ENCODE results near the gene SLC8A2.

Gene SLC8A2

GRCh38 chr19:47459477-47459876 is 12.2 kb downstream of the SLC8A2 start:
- no peak for DNase-seq (ENCODE audit: low spot score)

GRCh38 chr19:47458672-47459071 is 13.0 kb downstream of the SLC8A2 start:
- DNase-seq (ENCODE audit: low spot score): no peak

GRCh38 chr19:47456721-47457474 is 14.8 kb downstream of the SLC8A2 start:
- DNase-seq (ENCODE audit: low spot score): no peak

- DNase-seq (ENCODE audit: low spot score): no peak
These were observed 21.2 kb downstream of the SLC8A2 start for GRCh38 chr19:47450478-47450877.

DNA sequence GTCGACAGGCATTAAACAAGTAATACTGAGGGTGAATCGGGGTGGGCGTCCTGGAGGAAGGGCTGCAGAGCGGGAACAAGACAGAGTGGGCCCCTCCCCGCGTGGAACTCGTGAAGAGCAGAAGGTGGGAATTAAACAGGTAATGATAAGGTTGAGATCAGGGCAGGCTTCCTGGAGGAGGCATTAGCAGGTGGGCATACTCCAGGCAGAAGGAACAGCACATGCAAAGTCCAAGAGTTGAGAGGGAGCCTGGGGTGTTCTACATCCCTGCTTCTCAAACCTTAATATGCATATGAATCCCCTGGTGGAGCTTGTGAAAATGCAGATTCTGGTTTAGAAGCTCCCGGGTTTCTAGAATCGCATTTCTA is 23.3 kb downstream of the SLC8A2 start:
- no peak for DNase-seq (ENCODE audit: low spot score)

DNA sequence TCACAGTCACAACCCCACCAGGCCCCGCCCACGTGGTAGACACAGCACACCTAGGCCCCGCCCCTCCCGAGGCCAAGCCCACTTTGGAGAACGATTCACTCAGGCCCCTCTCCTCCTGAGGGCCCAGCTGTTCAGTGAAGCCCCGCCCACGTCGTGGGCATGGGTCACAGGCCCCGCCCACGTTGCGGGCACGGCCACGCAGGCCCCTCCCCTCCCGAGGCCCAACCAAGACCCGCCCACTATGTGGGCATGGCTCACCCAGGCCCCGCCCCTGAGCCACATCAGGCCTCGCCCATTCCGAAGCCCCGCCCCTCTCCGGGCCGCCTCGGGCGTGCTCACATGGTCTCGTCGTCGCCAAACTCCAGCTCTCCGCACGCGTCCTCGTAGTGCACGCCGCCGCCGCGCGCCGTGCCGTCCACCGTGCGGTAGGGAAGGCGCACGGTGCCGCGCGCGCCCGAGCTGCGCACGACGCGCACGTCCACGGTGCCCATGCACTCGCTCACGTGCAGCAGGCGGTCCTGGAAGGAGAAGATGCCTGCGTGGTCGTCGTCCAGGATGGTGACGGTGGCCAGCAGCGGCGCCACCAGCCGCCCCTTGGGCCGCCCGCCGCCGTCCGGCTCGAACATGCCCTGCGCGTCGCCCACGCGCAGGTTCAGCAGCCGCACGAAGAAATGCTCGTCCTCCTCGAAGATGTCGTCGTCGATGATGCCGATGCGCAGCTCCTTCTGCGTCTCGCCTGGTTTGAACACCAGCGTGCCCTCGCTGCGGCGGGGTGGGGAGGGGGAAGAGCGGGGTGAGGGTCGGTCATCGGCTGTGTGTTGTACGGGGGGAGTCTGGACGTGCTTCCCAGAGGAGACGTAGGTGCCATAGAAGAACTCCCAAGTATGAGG is 24.0 kb downstream of the SLC8A2 start:
- peak; percentile 88 for DNase-seq (ENCODE audit: low spot score)

- peak; percentile 83 for DNase-seq (ENCODE audit: low spot score)
These were observed 24.9 kb downstream of the SLC8A2 start for GRCh38 chr19:47446534-47447469.

GRCh38 chr19:47445937-47446402 is 25.7 kb downstream of the SLC8A2 start:
- DNase-seq (ENCODE audit: low spot score): peak; percentile 62

- DNase-seq (ENCODE audit: low spot score): no peak
These were observed 26.2 kb downstream of the SLC8A2 start for GRCh38 chr19:47445527-47445926.

DNA sequence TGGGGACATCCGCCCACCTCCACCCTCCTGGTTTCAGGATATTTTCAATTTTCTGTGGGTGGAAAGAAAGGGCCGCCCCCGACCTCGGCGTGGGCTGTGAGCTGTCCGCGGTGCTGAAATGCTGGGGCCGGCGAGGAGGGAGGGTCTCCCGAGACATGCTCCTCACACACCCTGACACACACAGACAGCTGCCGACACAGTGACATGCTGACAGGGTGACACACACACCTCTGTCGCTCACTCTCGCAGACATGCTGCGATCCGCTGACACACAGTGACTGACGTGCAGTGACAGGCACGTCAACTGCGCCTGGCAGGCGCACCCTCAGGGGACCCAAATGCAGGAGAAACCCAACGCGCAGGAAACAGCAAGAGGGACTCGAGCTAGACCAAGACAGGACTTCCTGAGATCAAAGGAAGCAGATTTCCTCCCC is 27.3 kb downstream of the SLC8A2 start:
- DNase-seq (ENCODE audit: low spot score): peak; percentile 69

DNA sequence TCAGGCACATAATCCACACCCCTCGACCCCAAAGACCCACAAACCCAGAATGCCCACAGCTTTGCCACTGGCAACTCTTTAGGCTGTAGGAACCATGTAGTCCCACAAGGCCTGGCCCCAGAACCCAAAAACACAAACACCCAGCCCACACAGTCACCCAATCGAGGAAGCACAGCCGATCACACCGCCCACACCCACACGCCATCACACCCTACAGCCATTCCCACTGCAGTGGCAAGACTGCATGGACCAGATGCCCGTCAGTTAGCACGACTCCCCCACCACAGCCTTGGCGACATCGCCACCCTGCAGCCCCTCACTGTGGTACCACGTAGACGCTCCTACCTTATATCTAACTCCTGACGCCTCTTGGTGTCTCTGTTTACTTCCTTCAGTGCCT is 28.4 kb downstream of the SLC8A2 start:
- DNase-seq (ENCODE audit: low spot score): no peak

- DNase-seq (ENCODE audit: low spot score): no peak
These were observed 32.9 kb downstream of the SLC8A2 start for GRCh38 chr19:47438793-47439220.

GRCh38 chr19:47437500-47437899 is 34.2 kb downstream of the SLC8A2 start:
- DNase-seq (ENCODE audit: low spot score): no peak

DNA sequence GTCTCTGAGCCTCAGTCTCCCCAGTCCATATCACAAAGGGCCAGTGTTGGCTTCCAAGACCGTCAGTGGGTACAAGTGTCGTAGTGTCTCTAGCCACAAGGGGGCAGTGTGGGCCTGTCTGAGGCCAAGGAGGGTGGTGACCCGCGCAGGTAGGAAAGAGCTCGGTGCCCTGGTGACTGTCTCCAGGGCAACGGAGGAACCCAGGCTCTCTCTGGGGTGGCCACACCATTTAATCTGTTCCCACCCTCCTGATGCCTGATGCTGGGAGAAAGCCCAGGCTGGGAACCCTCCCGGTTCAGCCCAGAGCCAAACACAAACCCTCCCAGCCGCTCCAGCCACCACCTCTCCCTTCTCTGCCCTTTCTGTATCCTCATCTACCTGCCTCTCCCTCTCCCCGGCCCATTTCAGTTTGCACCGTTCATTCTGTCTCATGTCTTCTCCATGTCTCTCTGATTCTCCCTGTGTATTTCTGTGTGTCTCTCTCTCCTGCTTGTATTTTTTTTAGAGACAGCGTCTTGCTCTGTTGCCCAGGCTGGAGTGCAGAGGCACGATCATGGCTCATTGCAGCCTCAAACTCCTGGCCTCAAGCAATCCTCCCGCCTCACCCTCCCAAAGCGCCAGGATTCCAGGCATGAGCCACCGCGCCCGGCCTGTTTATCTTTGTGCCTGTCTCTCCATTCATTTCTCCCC is 34.8 kb downstream of the SLC8A2 start:
- DNase-seq (ENCODE audit: low spot score): peak; percentile 81

- DNase-seq (ENCODE audit: low spot score): no peak
These were observed 35.7 kb downstream of the SLC8A2 start for GRCh38 chr19:47435883-47436417.

DNA sequence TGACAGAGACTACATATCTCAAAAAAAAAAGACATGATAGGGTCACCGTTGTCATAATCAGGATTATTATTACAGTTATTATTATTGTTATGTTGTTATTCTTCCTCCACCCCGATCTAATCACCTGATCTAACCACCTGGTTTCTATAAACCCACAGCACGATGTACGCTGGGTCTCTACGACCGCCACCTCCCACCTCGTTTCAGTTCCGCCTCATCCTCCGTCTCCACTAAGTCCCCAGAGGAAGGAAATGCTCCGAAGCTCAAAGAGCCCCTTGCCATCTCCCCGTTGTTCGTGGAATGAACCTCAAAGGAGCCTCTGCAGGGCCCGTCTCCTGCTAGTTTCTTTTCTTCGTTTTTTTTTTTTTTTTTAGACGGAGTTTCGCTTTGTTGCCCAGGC is 36.5 kb downstream of the SLC8A2 start:
- DNase-seq (ENCODE audit: low spot score): no peak

GRCh38 chr19:47434088-47434487 is 37.6 kb downstream of the SLC8A2 start:
- DNase-seq (ENCODE audit: low spot score): no peak

DNA sequence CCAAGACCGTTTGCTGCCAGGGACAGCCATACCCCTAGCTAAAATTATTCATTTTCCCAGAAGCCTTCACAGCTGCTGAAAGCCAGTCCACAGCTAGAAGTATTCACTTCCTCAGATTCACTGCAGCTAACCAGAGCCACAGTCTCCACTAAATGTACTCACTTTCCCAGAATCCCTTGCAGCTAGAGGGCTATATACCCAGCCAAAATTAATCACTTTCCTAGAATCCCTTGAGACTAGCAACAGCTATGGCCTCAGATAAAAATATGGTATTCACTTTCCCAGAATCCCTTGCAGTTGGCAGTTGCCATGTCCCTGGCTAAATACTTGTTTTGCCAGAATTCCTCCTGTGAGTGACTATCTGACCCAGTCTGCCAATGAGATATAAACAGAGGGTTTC is 38.6 kb downstream of the SLC8A2 start:
- DNase-seq (ENCODE audit: low spot score): no peak

DNA sequence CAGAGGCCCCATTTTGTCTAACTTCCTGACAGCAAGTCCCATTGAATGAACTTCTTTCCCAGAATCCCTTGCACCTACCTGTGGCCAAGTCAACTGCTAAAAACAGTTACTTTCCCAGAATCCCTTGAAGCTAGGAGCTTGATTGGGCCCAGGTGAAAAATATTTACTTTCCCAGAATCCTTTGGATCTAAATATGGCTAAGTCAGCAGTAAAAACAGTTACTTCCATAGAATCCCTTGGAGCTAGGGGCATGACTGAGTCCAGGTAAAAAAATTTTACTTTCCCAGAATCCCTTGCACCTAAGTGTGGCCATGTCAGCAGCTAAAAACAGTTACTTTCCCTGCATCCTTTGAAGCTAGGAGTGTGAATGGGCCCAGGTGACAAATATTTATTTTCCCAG is 39.2 kb downstream of the SLC8A2 start:
- no peak for DNase-seq (ENCODE audit: low spot score)

- no peak for DNase-seq (ENCODE audit: low spot score)
These were observed 39.6 kb downstream of the SLC8A2 start for GRCh38 chr19:47432091-47432490.
